Natural killer cell (primary cell): ENCODE data around the gene LPIN3. TPM values are rescaled to one million over a fixed set of nuclear protein-coding genes. Genes with fewer than 3 reads are reported as not detected.

ENCODE experiments used
- ATAC-seq, 3 donors: fragments of 150-1000 bp in 2 of 3; fragments of 200-7000 bp in 1 of 3; cut with Tn5 transposase; 1 replicate in 1 of 3; 2 replicates in 2 of 3; pipeline ENCODE4 v1.10.0; 2021; ENCODE audit warnings: mild to moderate bottlenecking in 2 of 3, moderate library complexity in 2 of 3
- DNase-seq, 2 donors: peaks; one replicate each; pipeline versions ENCODE4 v3.0.0 to v3.0.0-alpha.2; 2013 to 2021; ENCODE audit warnings: mixed read lengths in 1 of 2
- H3K27ac ChIP-seq: one replicate; pipeline ENCODE4 v1.5.1; 2013; ENCODE audit warnings: mild to moderate bottlenecking, low read length
- H3K27me3 ChIP-seq: one replicate; pipeline ENCODE4 v1.6.1; 2013; ENCODE audit warnings: low read length; ENCODE audit not compliant: control insufficient read depth, insufficient read depth
- H3K36me3 ChIP-seq: one replicate; pipeline ENCODE4 v1.6.1; 2013; ENCODE audit warnings: low read length; ENCODE audit not compliant: control insufficient read depth, insufficient read depth
- H3K4me1 ChIP-seq: one replicate; pipeline ENCODE4 v1.6.1; 2013; ENCODE audit warnings: low read length; ENCODE audit not compliant: control insufficient read depth, insufficient read depth
- H3K4me3 ChIP-seq: one replicate; pipeline ENCODE4 v1.5.1; 2013; ENCODE audit warnings: low read length
- H3K9me3 ChIP-seq: one replicate; pipeline ENCODE4 v1.6.1; 2013; ENCODE audit warnings: low read length; ENCODE audit not compliant: control insufficient read depth, insufficient read depth
- H3K27ac Mint-ChIP-seq, 2 donors: one replicate each; pipeline ENCODE4 v1.8.0; 2022; ENCODE audit warnings: mild to moderate bottlenecking in 2 of 2, mixed read lengths in 2 of 2, moderate library complexity in 1 of 2
- H3K27me3 Mint-ChIP-seq, 2 donors: one replicate each; pipeline ENCODE4 v1.8.0; 2022; ENCODE audit warnings: low read depth in 2 of 2, mixed read lengths in 2 of 2
- H3K36me3 Mint-ChIP-seq: one replicate; pipeline ENCODE4 v1.8.0; 2022; ENCODE audit warnings: mixed read lengths
- H3K4me1 Mint-ChIP-seq, 2 donors: one replicate each; pipeline ENCODE4 v1.8.0; 2022; ENCODE audit warnings: mixed read lengths in 2 of 2
- H3K4me3 Mint-ChIP-seq: one replicate; pipeline ENCODE4 v1.8.0; 2022; ENCODE audit warnings: mild to moderate bottlenecking, moderate library complexity, mixed read lengths
- H3K9me3 Mint-ChIP-seq, 2 donors: one replicate each; pipeline ENCODE4 v1.8.0; 2022; ENCODE audit warnings: mixed read lengths in 2 of 2
- CTCF ChIP-seq: fragments of 200-600 bp; IDR thresholded peaks from one replicate; pipeline ENCODE4 v1.8.0; 2022; ENCODE audit warnings: antibody characterized with exemption
- WGBS: methylation state at CpG from one replicate; pipeline ENCODE4 v1.1.7; 2013; ENCODE audit warnings: missing lambda C conversion rate; ENCODE audit not compliant: insufficient coverage; 5-methylcytosine and 5-hydroxymethylcytosine counted together
- intact Hi-C: fragments of 100-400 bp; cut with micrococcal nuclease; formaldehyde crosslinking; loops from one replicate; pipeline ENCODE4 v1.14.2; 2022
- total RNA-seq, 4 donors: library from RNA; stranded (reverse); fragments of 120-200 nt in 1 of 4; gene quantifications; one replicate each; pipeline versions ENCODE4 v1.2.3 to v1.2.4, GENCODE V29; 2013 to 2022

The LPIN3 gene
- total RNA-seq, 3 donors from 2014 or later (not counting 1 experiment from before 2014, with no cell fraction given): 0.07 to 0.28 TPM; not detected in 1

GRCh38 chr20:41392871-41393704 is 52.5 kb downstream of the LPIN3 start:
- Histone ChIP-seq H3K9me3 (no peaks in the 10 kb centered on the region), H3K27me3 (no peaks in the 10 kb centered on the region), H3K27ac (no peak overlapping the region), H3K4me3 (no peak overlapping the region), H3K36me3 (no peaks in the 10 kb centered on the region), H3K4me1 (no peaks in the 10 kb centered on the region)
- WGBS: 88% methylated on average over 11 of the region's 12 CpGs
- Mint-ChIP-seq H3K4me1 (no peaks in the 10 kb centered on the region), H3K36me3 (no peaks in the 10 kb centered on the region), H3K27ac (no peak overlapping the region), H3K27me3 (peaks cover 0 to 5% of the 10 kb centered on the region in 2 donors), H3K9me3 (no peaks in the 10 kb centered on the region), H3K4me3 (no peak overlapping the region)
- TF ChIP-seq CTCF: no peak
- ATAC-seq (no peak), DNase-seq (no peak)
- intact Hi-C loops: no loop called here

DNA sequence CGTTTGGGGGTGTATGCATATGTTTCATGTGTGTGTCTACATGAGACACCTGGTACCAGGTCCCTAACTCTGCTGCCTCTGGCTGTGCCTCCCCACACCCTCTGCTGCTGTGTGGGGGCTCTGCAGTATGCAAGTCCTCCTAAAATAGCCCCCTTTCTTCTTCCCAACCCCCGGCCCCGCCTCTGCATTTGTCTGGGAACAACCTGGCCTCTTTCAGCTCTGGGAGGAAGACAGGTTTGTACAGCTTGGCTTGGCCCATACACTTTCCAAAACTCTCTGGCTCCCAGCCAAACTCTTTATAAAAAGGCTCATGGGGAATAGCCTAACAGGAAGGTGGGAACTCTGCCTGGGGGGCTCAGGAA is 53.1 kb downstream of the LPIN3 start:
- no peaks in the 10 kb centered on the region for H3K9me3 ChIP-seq
- no peak overlapping the region for H3K27ac Mint-ChIP-seq
- DNase-seq (no peak), ATAC-seq (no peak)
- no peaks in the 10 kb centered on the region for H3K27me3 ChIP-seq
- no peaks in the 10 kb centered on the region for H3K36me3 ChIP-seq
- peaks cover 0 to 3% of the 10 kb centered on the region in 2 donors for H3K27me3 Mint-ChIP-seq
- no peaks in the 10 kb centered on the region for H3K9me3 Mint-ChIP-seq
- no peak overlapping the region for H3K4me3 Mint-ChIP-seq
- no peaks in the 10 kb centered on the region for H3K36me3 Mint-ChIP-seq
- H3K27ac ChIP-seq: no peak overlapping the region
- WGBS: 100% methylated on average over 3 of the region's 3 CpGs
- no peak for TF ChIP-seq CTCF
- no peaks in the 10 kb centered on the region for H3K4me1 ChIP-seq
- intact Hi-C loops: no loop called here
- no peak overlapping the region for H3K4me3 ChIP-seq
- no peaks in the 10 kb centered on the region for H3K4me1 Mint-ChIP-seq

GRCh38 chr20:41394081-41394480 is 53.5 kb downstream of the LPIN3 start:
- intact Hi-C loops: no loop called here
- no peak overlapping the region for H3K4me3 Mint-ChIP-seq
- Histone ChIP-seq H3K27me3 (no peaks in the 10 kb centered on the region), H3K27ac (no peak overlapping the region), H3K4me3 (no peak overlapping the region), H3K4me1 (no peaks in the 10 kb centered on the region), H3K9me3 (no peaks in the 10 kb centered on the region), H3K36me3 (no peaks in the 10 kb centered on the region)
- WGBS: 85% methylated on average over 2 of the region's 2 CpGs
- no peaks in the 10 kb centered on the region for H3K9me3 Mint-ChIP-seq
- no peak overlapping the region for H3K27ac Mint-ChIP-seq
- H3K36me3 Mint-ChIP-seq: no peaks in the 10 kb centered on the region
- ATAC-seq (no peak), DNase-seq (no peak)
- H3K4me1 Mint-ChIP-seq: no peaks in the 10 kb centered on the region
- H3K27me3 Mint-ChIP-seq: peaks cover 0 to 3% of the 10 kb centered on the region in 2 donors
- TF ChIP-seq CTCF: no peak
